ENCODE results near the gene TBC1D22A. TPM values are rescaled to one million over a fixed set of nuclear protein-coding genes. Genes with fewer than 3 reads are reported as not detected.

The TBC1D22A gene
- total RNA-seq, 2 experiments from 2014 or later = 22.3 to 43.9 TPM

GRCh38 chr22:47180796-47181195 is 418.3 kb downstream of the TBC1D22A start:
- Histone ChIP-seq H3K4me2 (ENCODE audit: low read length) (no peak overlapping the region), H2AFZ (ENCODE audit: low read length) (no peak overlapping the region), H4K20me1 (ENCODE audit: insufficient read depth, low read length) (no peaks in the 10 kb centered on the region), H3K4me3 (ENCODE audit: low read depth, low read length, poor library complexity, severe bottlenecking) (no peak overlapping the region), H3K79me2 (ENCODE audit: insufficient read depth, low read depth, low read length) (no peaks in the 10 kb centered on the region), H3K9me3 (ENCODE audit: low read length) (no peaks in the 10 kb centered on the region), H3K9me2 (ENCODE audit: insufficient read depth, low read length) (no peaks in the 10 kb centered on the region), H3K36me3 (ENCODE audit: insufficient read depth, low read length) (no peaks in the 10 kb centered on the region), H3K27ac (ENCODE audit: low read depth, low read length, poor library complexity, severe bottlenecking) (no peak overlapping the region), H3K4me1 (ENCODE audit: insufficient read depth, low read length, poor library complexity, severe bottlenecking) (no peaks in the 10 kb centered on the region)
- intact Hi-C loops (cut with micrococcal nuclease; ENCODE audit: unreplicated experiment) = no loop called here
- DNase-seq (ENCODE audit: low spot score) = no peak
- no TSS peak for BruUV-seq (replicated peaks)
- POLR2A ChIA-PET = no interaction called here
- no peak for TF ChIP-seq EZH2phosphoT487 (IDR thresholded peaks at IDR 0.05; ENCODE audit: borderline replicate concordance, low read depth, low read length)
- TF ChIP-seq CTCF (conservative IDR thresholded peaks at IDR 0.05; ENCODE audit: low read length) = no peak
- CTCF ChIA-PET (ENCODE audit: unreplicated experiment) = no interaction called here

- POLR2A ChIA-PET = no interaction called here
- Histone ChIP-seq H3K4me2 (ENCODE audit: low read length) (no peak overlapping the region), H3K9me3 (ENCODE audit: low read length) (no peaks in the 10 kb centered on the region), H3K4me3 (ENCODE audit: low read depth, low read length, poor library complexity, severe bottlenecking) (no peak overlapping the region), H3K79me2 (ENCODE audit: insufficient read depth, low read depth, low read length) (no peaks in the 10 kb centered on the region), H3K4me1 (ENCODE audit: insufficient read depth, low read length, poor library complexity, severe bottlenecking) (no peaks in the 10 kb centered on the region), H2AFZ (ENCODE audit: low read length) (no peak overlapping the region), H3K9me2 (ENCODE audit: insufficient read depth, low read length) (no peaks in the 10 kb centered on the region), H3K27ac (ENCODE audit: low read depth, low read length, poor library complexity, severe bottlenecking) (no peak overlapping the region), H4K20me1 (ENCODE audit: insufficient read depth, low read length) (no peaks in the 10 kb centered on the region), H3K36me3 (ENCODE audit: insufficient read depth, low read length) (no peaks in the 10 kb centered on the region)
- TF ChIP-seq EZH2phosphoT487 (IDR thresholded peaks at IDR 0.05; ENCODE audit: borderline replicate concordance, low read depth, low read length) (no peak), CTCF (conservative IDR thresholded peaks at IDR 0.05; ENCODE audit: low read length) (no peak)
- BruUV-seq (replicated peaks) = no TSS peak
- CTCF ChIA-PET (ENCODE audit: unreplicated experiment) = interaction anchor here (0.6 kb wide), 1 partner anchor 394 kb away, joined by 3 read pairs; no protein-coding TSS in a partner anchor
- intact Hi-C loops (cut with micrococcal nuclease; ENCODE audit: unreplicated experiment) = no loop called here
- DNase-seq (ENCODE audit: low spot score) = no peak
Measured at GRCh38 chr22:47187176-47187957, 424.9 kb downstream of the TBC1D22A start.

Data from OCI-LY7 (cell line).